GM21717 (cell line): ENCODE measurements around the gene NELL2.

Experiments used
- ATAC-seq: cut with Tn5 transposase; IDR thresholded peaks from one replicate; pipeline ENCODE4 v1.9.1; 2021; ENCODE audit warnings: mild to moderate bottlenecking, moderate library complexity; ENCODE audit not compliant: unreplicated experiment

The NELL2 gene

DNA sequence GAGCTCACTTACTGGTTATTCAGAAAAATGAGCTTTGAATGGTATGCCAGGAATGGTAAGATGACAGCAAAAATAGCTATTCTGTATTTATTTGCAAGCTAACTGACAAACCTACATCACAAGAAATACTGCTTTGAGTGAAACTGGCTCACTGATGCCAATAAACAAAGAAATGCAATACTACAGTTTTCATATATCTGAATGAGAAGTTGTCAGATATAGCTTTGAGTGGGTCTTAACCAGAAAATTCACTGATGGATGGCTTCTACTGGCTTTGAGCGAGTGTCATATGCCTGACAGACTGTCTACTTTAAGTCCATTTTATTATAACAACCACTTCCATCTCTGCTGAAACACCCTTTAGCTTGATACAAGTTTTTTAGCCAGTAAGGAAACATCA is 330.1 kb downstream of the NELL2 start:
- no peak for ATAC-seq

- no peak for ATAC-seq
Measured at GRCh38 chr12:44544018-44544417, 332.1 kb downstream of the NELL2 start.

DNA sequence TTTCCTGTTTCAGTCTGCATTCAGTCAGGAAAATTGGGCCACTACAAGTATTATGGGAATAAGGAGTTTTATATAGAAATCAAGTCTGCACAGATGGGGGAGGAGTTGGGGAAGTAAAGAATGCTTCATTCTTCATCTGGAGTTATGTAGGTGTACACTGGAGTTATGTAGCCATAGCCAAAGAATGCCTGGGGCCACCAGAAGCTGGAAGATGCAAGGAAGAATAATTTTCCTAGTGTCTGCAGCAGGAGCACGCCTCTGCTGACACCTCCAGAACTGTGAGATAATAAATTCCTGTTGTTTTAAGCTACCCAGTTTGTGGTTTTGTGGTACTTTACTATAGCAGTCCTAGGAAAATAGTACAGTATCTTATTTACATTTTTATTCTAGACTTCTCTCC is 333.4 kb downstream of the NELL2 start:
- ATAC-seq = no peak

GRCh38 chr12:44537354-44537753 is 338.8 kb downstream of the NELL2 start:
- ATAC-seq = no peak

- ATAC-seq = no peak
Measured at GRCh38 chr12:44532940-44533339, 343.2 kb downstream of the NELL2 start.

GRCh38 chr12:44531320-44531971 is 344.7 kb downstream of the NELL2 start:
- ATAC-seq = no peak

DNA sequence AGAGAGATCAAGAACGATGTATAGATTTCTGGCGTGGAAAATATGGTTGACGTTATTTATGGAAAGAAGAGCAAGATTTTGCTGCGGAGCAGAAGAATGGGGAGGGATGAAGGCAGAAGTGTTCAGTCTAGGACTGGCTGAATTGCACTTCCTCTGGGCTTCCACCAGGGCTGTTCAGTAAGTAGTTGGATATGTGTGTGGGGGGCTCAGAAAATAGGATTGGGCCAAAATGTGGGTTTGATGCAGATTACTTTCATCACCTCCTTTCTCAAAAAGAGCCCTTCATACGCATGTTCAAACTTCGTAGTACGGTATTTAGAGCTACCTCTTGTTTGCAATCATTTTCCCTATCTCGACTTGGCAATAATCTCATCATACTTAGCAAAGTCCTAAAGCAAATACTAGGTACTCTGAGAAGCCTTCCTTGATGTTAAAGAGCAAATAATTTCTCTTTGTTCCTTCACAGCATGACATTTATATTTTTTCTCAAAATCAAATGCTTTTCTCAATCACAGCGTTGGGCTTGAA is 349.4 kb downstream of the NELL2 start:
- no peak for ATAC-seq

DNA sequence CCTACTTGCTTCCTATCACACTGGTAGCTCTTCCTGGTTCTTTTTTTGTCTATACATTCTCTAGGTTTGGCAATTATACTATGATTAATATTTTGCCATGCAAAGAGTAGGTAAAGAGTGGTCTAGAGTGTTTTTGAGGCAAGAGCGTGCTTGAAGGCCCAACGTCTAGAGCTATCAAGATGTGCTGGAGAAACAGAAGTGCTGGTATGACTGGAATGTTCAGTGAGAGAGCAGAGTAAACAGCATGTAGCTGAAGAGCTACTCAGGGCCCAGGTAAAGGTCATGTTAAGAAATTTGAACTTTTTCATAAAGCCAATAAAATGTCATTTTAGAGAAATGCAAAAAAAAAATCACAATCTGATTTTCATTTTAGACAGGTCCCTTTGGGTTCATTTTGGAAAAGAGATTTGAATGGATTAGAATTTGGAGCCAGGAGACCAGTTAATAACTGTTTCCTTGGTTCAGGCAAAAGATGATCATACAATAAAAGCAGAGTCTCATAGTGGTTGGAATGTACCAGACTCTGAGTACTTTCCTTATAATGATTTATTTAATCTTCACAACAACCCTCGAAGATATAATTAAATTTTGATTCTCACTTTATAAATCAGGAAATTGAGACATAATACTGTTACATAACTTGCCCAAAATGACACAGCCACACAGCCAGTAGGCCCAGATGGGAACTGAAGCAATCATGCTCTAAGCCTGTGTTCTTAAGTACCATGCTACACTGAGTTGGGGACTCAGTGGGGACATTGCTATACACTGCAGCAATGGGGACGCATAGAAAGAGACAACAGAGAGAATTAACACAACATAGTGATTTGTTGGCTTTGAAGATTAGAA is 350.1 kb downstream of the NELL2 start:
- ATAC-seq = no peak

DNA sequence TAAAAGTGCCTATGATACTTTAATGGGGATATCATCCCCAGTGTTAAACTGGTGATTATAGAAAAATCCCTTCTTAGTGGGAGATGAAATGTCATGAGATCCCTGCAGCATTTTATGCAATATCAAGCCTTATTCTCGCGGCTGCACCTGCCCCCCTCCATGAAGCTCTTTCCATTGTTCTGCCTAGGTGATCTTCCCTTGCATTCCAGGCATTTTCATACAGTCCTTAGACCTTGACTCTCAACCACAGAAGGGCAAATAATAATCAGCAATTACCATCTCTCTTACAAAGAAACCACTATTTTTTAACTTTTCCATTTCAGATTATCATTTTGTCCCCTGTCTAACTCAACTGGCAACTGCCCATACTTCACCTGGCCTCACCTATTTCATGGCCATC is 352.3 kb downstream of the NELL2 start:
- ATAC-seq = no peak

DNA sequence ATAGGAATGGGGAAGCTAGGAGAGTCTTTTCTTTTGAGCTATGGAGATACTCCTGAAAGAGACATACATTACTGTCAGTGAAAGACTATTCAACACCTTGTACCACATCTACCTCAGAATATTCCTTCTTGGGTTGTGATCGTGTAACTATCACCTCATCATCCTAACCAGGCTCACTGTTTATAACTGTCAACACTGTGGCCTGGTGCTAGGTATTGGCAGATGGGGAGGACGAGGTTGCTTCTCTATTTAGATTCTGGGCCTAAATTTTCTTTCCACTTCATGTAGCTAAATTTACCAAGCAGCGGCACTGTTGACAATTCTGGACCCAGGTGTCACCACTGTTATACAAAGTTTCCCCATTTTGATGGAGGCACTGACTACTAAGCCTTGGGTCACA is 354.4 kb downstream of the NELL2 start:
- no peak for ATAC-seq

GRCh38 chr12:44519931-44520330 is 356.2 kb downstream of the NELL2 start:
- no peak for ATAC-seq

- ATAC-seq = no peak
Measured at GRCh38 chr12:44511289-44511688, 364.8 kb downstream of the NELL2 start.

DNA sequence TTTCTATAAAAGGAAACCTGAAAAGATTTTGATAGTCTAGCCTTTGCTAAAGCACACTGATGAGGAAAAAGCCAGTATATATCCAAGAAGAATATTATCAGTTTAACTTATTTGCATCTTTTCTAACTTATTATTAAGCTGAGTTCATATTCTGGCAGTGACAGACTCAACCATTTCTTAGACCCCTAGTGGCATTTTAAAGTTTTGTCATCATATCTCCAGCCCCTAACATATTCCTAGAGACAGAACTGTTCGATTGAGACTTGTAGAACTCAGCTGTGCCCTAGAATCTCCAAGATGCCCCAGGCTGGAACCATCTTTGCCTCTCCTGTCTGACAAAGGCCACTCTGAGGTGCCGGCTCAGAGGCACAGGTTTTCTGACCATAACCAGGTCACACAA is 365.6 kb downstream of the NELL2 start:
- ATAC-seq = no peak

- no peak for ATAC-seq
Measured at GRCh38 chr12:44510076-44510475, 366.0 kb downstream of the NELL2 start.

- ATAC-seq = no peak
Measured at GRCh38 chr12:44509471-44509870, 366.6 kb downstream of the NELL2 start.

DNA sequence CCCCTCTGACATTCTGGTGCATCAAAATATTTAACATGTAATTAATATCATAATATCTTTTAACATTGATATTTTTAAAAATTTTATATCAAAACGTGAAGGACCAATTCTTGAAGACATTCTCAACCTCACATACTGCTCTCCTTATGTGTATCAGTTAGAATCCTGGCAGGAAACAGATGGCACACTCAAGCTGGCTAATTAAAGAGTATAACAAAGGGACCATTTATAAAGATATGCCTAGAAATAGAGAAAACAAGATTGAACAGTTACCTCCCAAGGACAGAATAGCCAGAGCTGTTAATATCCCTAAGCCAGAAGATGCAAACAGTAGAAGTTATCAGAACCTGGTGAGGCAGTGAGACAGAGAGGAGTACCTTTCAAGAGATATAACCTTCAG is 368.7 kb downstream of the NELL2 start:
- no peak for ATAC-seq

DNA sequence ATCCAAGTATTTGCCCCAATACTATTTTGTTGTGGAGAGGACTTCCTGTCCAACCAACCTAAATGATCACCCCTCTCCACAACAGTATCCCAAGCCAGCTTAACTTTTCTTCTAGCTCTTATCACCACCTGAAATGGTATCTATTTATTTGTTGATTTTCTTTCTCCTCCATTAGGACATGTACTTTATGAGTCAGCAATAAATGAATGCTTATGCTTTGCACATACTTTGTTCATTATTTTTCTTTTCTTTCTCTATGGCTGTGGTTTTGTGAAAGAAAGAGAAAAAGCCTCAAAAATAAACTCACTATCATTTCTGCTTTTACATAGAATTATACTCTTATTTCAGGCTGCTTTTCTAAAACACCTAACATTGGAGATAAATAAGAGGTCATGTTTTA is 371.3 kb downstream of the NELL2 start:
- ATAC-seq = no peak

DNA sequence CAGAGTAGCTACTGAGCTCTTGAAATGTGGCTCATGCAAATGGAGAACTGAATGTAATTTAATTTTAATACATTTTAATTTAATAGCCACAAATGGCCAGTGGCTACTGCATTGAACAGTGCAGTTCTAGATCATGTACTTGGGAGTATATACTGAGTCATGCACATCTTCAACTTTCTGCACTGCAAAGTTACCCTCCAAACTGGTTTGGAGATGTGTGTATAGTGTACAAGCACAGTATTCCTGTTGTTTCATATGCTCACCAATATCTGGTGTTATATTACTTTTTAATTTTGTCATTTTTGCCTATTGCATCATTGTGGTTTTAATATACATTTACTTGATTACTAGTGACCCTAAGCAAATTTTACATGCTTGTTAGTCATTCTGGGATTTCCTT is 372.8 kb downstream of the NELL2 start:
- no peak for ATAC-seq

DNA sequence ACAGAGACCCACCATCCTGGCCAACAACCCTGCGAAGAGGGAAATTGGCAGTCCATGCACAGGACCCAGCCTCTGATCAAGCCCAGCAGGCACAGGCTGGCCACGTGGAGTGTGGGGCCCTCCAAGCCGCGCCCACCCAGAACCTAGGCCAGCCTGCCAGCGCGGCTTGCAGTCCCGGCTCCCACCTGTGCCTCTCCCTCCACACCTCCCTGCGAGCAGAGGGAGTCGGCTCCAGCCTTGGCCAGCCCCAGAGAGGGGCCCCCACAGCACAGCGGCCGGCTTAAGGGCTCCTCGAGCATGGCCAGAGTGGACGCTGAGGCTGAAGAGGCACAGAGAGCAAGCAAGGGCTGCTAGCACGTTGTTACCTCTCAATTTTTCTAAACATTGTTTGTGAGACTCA is 373.4 kb downstream of the NELL2 start:
- ATAC-seq = no peak

GRCh38 chr12:44500423-44500822 is 375.7 kb downstream of the NELL2 start:
- no peak for ATAC-seq

GRCh38 chr12:44497044-44497443 is 379.1 kb downstream of the NELL2 start:
- ATAC-seq = no peak

- no peak for ATAC-seq
Measured at GRCh38 chr12:44490181-44490580, 385.9 kb downstream of the NELL2 start.
